Large intestine (tissue), 3 donors: Measurements from ENCODE around the gene CATSPERE. TPM values are rescaled to one million over a fixed set of nuclear protein-coding genes. Genes with fewer than 3 reads are reported as not detected.

Experiments used
- DNase-seq, 2 donors: peaks; one replicate each; pipeline versions ENCODE4 v3.0.0 to v3.0.0-alpha.2; 2013
- H3K27ac ChIP-seq: one replicate; pipeline ENCODE4 v1.5.1; 2013; ENCODE audit warnings: low read length
- H3K27me3 ChIP-seq: 2 replicates; pipeline ENCODE4 v1.6.1; 2013; ENCODE audit warnings: low read length; ENCODE audit not compliant: control insufficient read depth, insufficient read depth
- H3K36me3 ChIP-seq: 2 replicates; pipeline ENCODE4 v1.6.1; 2013; ENCODE audit warnings: low read length; ENCODE audit not compliant: control insufficient read depth, insufficient read depth
- H3K4me1 ChIP-seq: one replicate; pipeline ENCODE4 v1.6.1; 2013; ENCODE audit warnings: low read length; ENCODE audit not compliant: control insufficient read depth, insufficient read depth
- H3K4me3 ChIP-seq: one replicate; pipeline ENCODE4 v1.5.1; 2013; ENCODE audit warnings: low read length
- H3K9me3 ChIP-seq: one replicate; pipeline ENCODE4 v1.6.1; 2013; ENCODE audit warnings: mild to moderate bottlenecking, low read depth, low read length, moderate library complexity; ENCODE audit not compliant: control insufficient read depth
- WGBS: methylation state at CpG from one replicate; pipeline ENCODE4 v1.1.5; 2013; ENCODE audit warnings: low lambda C conversion rate; ENCODE audit not compliant: insufficient coverage; 5-methylcytosine and 5-hydroxymethylcytosine counted together
- polyA plus RNA-seq: library from polyadenylated mRNA; unstranded; fragments of 120-200 nt; gene quantifications from one replicate; pipeline ENCODE4 v1.2.1, GENCODE V29; 2013

Gene CATSPERE
- polyA plus RNA-seq, 1 donor: 1.2 TPM

- WGBS: no CpG with 5 or more reads among the region's 6 CpGs
- Histone ChIP-seq H3K4me3 (no peak overlapping the region), H3K4me1 (no peaks in the 10 kb centered on the region), H3K9me3 (no peaks in the 10 kb centered on the region), H3K27me3 (no peaks in the 10 kb centered on the region), H3K36me3 (peaks cover 22% of the 10 kb centered on the region), H3K27ac (no peak overlapping the region)
- DNase-seq: no peak
Observed at GRCh38 chr1:244435562-244436205, 25.4 kb upstream of the CATSPERE start.

- H3K27ac ChIP-seq: no peak overlapping the region
Observed at GRCh38 chr1:244436336-244437085, 24.6 kb upstream of the CATSPERE start.

GRCh38 chr1:244437086-244437468 is 24.0 kb upstream of the CATSPERE start:
- Histone ChIP-seq H3K27ac (no peak overlapping the region), H3K27me3 (no peaks in the 10 kb centered on the region), H3K36me3 (peaks cover 19% of the 10 kb centered on the region), H3K4me3 (no peak overlapping the region), H3K9me3 (no peaks in the 10 kb centered on the region), H3K4me1 (no peaks in the 10 kb centered on the region)
- DNase-seq: no peak

More at GRCh38 chr1:244436336-244437085, 24.6 kb upstream of the CATSPERE start:
- no peaks in the 10 kb centered on the region for H3K27me3 ChIP-seq
- peaks cover 22% of the 10 kb centered on the region for H3K36me3 ChIP-seq
- no peak for DNase-seq
- no peak overlapping the region for H3K4me3 ChIP-seq
- no peaks in the 10 kb centered on the region for H3K4me1 ChIP-seq
- WGBS: 66% methylated on average over 7 of the region's 7 CpGs
- no peaks in the 10 kb centered on the region for H3K9me3 ChIP-seq

- Histone ChIP-seq H3K4me1 (no peaks in the 10 kb centered on the region), H3K36me3 (peaks cover 12% of the 10 kb centered on the region), H3K4me3 (no peak overlapping the region), H3K9me3 (no peaks in the 10 kb centered on the region), H3K27ac (no peak overlapping the region), H3K27me3 (no peaks in the 10 kb centered on the region)
- DNase-seq: no peak
- WGBS: 83% methylated on average over 1 of the region's 8 CpGs
Observed at GRCh38 chr1:244439391-244440032, 21.6 kb upstream of the CATSPERE start.

- Histone ChIP-seq H3K27ac (no peak overlapping the region), H3K36me3 (peaks cover 5% of the 10 kb centered on the region), H3K9me3 (no peaks in the 10 kb centered on the region), H3K27me3 (no peaks in the 10 kb centered on the region), H3K4me3 (no peak overlapping the region), H3K4me1 (peaks cover 18% of the 10 kb centered on the region)
- no CpG with 5 or more reads among the region's 2 CpGs for WGBS
- DNase-seq: no peak
Observed at GRCh38 chr1:244442850-244443249, 18.2 kb upstream of the CATSPERE start.

GRCh38 chr1:244444854-244445253 is 16.2 kb upstream of the CATSPERE start:
- no peaks in the 10 kb centered on the region for H3K9me3 ChIP-seq
- H3K4me3 ChIP-seq: no peak overlapping the region
- no CpG with 5 or more reads among the region's 1 CpG for WGBS
- H3K4me1 ChIP-seq: peaks cover 18% of the 10 kb centered on the region
- no peaks in the 10 kb centered on the region for H3K27me3 ChIP-seq
- H3K27ac ChIP-seq: no peak overlapping the region
- no peak for DNase-seq
- H3K36me3 ChIP-seq: peaks cover 7% of the 10 kb centered on the region

GRCh38 chr1:244445320-244446181 is 15.5 kb upstream of the CATSPERE start:
- H3K27ac ChIP-seq: peak overlapping the region; percentile 32
- 86% methylated on average over 1 of the region's 2 CpGs for WGBS
- peaks cover 25% of the 10 kb centered on the region for H3K4me1 ChIP-seq

GRCh38 chr1:244447024-244447423 is 14.0 kb upstream of the CATSPERE start:
- DNase-seq: no peak

More at GRCh38 chr1:244445320-244446181, 15.5 kb upstream of the CATSPERE start:
- Histone ChIP-seq H3K27me3 (no peaks in the 10 kb centered on the region), H3K9me3 (no peaks in the 10 kb centered on the region), H3K4me3 (no peak overlapping the region), H3K36me3 (peaks cover 7% of the 10 kb centered on the region)
- DNase-seq: no peak

GRCh38 chr1:244447552-244447951 is 13.5 kb upstream of the CATSPERE start:
- DNase-seq: no peak
- Histone ChIP-seq H3K27me3 (no peaks in the 10 kb centered on the region), H3K4me3 (no peak overlapping the region), H3K9me3 (no peaks in the 10 kb centered on the region), H3K27ac (no peak overlapping the region), H3K36me3 (peaks cover 7% of the 10 kb centered on the region), H3K4me1 (peaks cover 27% of the 10 kb centered on the region)
- WGBS: 100% methylated on average over 2 of the region's 2 CpGs

More at GRCh38 chr1:244447024-244447423, 14.0 kb upstream of the CATSPERE start:
- no peak overlapping the region for H3K4me3 ChIP-seq
- no peaks in the 10 kb centered on the region for H3K27me3 ChIP-seq
- H3K27ac ChIP-seq: no peak overlapping the region
- H3K36me3 ChIP-seq: peaks cover 7% of the 10 kb centered on the region
- 50% methylated on average over 1 of the region's 1 CpG for WGBS
- peaks cover 27% of the 10 kb centered on the region for H3K4me1 ChIP-seq
- no peaks in the 10 kb centered on the region for H3K9me3 ChIP-seq
